Parathyroid adenoma (tissue), 2 donors: ENCODE measurements around the gene HERPUD1.

Experiments
- H2AFZ ChIP-seq: fragments of 300-600 bp; sonication (generic); one replicate; pipeline ENCODE4 v1.7.0; 2017; ENCODE audit warnings: antibody characterized with exemption, mild to moderate bottlenecking
- H3K27ac ChIP-seq: fragments of 300-600 bp; sonication (generic); one replicate; pipeline ENCODE4 v1.7.0; 2017
- H3K27me3 ChIP-seq: fragments of 300-600 bp; sonication (generic); one replicate; pipeline ENCODE4 v1.7.0; 2017; ENCODE audit warnings: low read length; ENCODE audit not compliant: control insufficient read depth, insufficient read depth
- H3K36me3 ChIP-seq: fragments of 300-600 bp; sonication (generic); one replicate; pipeline ENCODE4 v1.7.0; 2017; ENCODE audit warnings: low read length; ENCODE audit not compliant: control insufficient read depth, insufficient read depth
- H3K4me1 ChIP-seq: fragments of 300-600 bp; sonication (generic); one replicate; pipeline ENCODE4 v1.7.0; 2017; ENCODE audit warnings: control low read depth
- H3K4me2 ChIP-seq: fragments of 300-600 bp; sonication (generic); one replicate; pipeline ENCODE4 v1.7.0; 2017; ENCODE audit warnings: low read length
- H3K4me3 ChIP-seq: fragments of 300-600 bp; sonication (generic); one replicate; pipeline ENCODE4 v1.7.0; 2017; ENCODE audit warnings: low read depth, low read length
- H3K79me2 ChIP-seq: fragments of 300-600 bp; sonication (generic); one replicate; pipeline ENCODE4 v1.7.0; 2017; ENCODE audit warnings: control low read depth
- H3K9ac ChIP-seq: fragments of 300-600 bp; sonication (generic); one replicate; pipeline ENCODE4 v1.7.0; 2017; ENCODE audit warnings: mild to moderate bottlenecking
- H3K9me3 ChIP-seq: fragments of 300-600 bp; sonication (generic); one replicate; pipeline ENCODE4 v1.7.0; 2017; ENCODE audit warnings: low read length; ENCODE audit not compliant: control insufficient read depth
- TF ChIP-seq, protein P1 (sequence below): fragments of 300-600 bp; sonication (generic); IDR thresholded peaks from one replicate; pipeline ENCODE4 v1.7.0; 2017; ENCODE audit warnings: antibody characterized with exemption, mild to moderate bottlenecking
- donor health status: primary hyperparathyroidism.

The HERPUD1 gene

GRCh38 chr16:56953006-56953405 lies 21.1 kb downstream of the HERPUD1 start:
- H3K9ac ChIP-seq: no peak overlapping the region
- H3K36me3 ChIP-seq: no peaks in the 10 kb centered on the region
- no peaks in the 10 kb centered on the region for H3K4me1 ChIP-seq
- no peak overlapping the region for H3K4me3 ChIP-seq
- H3K27me3 ChIP-seq: no peaks in the 10 kb centered on the region
- H3K27ac ChIP-seq: no peak overlapping the region
- TF ChIP-seq, protein P1, sequence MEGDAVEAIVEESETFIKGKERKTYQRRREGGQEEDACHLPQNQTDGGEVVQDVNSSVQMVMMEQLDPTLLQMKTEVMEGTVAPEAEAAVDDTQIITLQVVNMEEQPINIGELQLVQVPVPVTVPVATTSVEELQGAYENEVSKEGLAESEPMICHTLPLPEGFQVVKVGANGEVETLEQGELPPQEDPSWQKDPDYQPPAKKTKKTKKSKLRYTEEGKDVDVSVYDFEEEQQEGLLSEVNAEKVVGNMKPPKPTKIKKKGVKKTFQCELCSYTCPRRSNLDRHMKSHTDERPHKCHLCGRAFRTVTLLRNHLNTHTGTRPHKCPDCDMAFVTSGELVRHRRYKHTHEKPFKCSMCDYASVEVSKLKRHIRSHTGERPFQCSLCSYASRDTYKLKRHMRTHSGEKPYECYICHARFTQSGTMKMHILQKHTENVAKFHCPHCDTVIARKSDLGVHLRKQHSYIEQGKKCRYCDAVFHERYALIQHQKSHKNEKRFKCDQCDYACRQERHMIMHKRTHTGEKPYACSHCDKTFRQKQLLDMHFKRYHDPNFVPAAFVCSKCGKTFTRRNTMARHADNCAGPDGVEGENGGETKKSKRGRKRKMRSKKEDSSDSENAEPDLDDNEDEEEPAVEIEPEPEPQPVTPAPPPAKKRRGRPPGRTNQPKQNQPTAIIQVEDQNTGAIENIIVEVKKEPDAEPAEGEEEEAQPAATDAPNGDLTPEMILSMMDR: no peak
- H2AFZ ChIP-seq: no peak overlapping the region
- H3K9me3 ChIP-seq: no peaks in the 10 kb centered on the region
- H3K4me2 ChIP-seq: no peak overlapping the region
- no peaks in the 10 kb centered on the region for H3K79me2 ChIP-seq

GRCh38 chr16:56956076-56956475 lies 24.1 kb downstream of the HERPUD1 start:
- Histone ChIP-seq H3K27ac (no peak overlapping the region), H3K27me3 (no peaks in the 10 kb centered on the region), H3K4me3 (no peak overlapping the region), H3K4me2 (no peak overlapping the region), H3K36me3 (no peaks in the 10 kb centered on the region), H3K79me2 (no peaks in the 10 kb centered on the region), H3K9me3 (no peaks in the 10 kb centered on the region), H3K4me1 (no peaks in the 10 kb centered on the region), H2AFZ (no peak overlapping the region), H3K9ac (no peak overlapping the region)
- TF ChIP-seq, protein P1: no peak

GRCh38 chr16:56956756-56957155 lies 24.8 kb downstream of the HERPUD1 start:
- Histone ChIP-seq H3K27ac (no peak overlapping the region), H3K9ac (no peak overlapping the region), H3K36me3 (no peaks in the 10 kb centered on the region), H3K9me3 (no peaks in the 10 kb centered on the region), H3K4me1 (no peaks in the 10 kb centered on the region), H2AFZ (no peak overlapping the region), H3K4me3 (no peak overlapping the region), H3K4me2 (no peak overlapping the region), H3K79me2 (no peaks in the 10 kb centered on the region), H3K27me3 (no peaks in the 10 kb centered on the region)
- TF ChIP-seq, protein P1: no peak

DNA sequence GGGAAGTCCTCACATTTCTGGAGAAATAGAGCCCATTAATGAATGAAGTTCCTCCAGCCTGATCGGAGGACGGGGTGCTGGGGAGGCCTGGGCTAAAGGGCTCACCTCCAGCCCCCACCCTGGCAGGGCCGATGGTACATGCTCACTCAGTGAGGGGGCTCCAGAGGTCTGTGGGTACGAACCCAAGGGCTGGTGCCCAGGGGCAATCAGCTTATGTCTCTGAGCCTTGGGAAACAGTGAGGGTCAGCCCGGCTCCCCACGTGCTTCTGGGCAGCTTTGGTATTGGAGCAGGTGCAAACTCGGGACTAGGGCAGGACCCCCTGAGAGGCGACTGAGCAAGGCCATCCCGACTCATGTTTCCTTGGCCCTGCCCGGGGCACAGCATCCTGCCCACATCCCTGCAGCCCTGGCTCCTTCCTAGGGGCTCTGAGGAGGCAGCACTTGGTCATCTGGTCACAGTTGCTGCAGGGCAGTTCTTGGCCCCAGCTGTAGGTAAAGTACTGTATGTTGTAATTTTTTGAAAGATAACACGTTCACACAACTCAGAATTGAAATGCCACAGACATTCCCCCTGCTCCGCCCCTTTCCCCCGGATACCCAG lies 28.8 kb downstream of the HERPUD1 start:
- Histone ChIP-seq H3K27me3 (no peaks in the 10 kb centered on the region), H3K9ac (no peak overlapping the region), H3K4me3 (no peak overlapping the region), H3K36me3 (no peaks in the 10 kb centered on the region), H3K4me1 (no peaks in the 10 kb centered on the region), H3K9me3 (no peaks in the 10 kb centered on the region), H2AFZ (no peak overlapping the region), H3K27ac (no peak overlapping the region), H3K4me2 (no peak overlapping the region), H3K79me2 (no peaks in the 10 kb centered on the region)
- TF ChIP-seq, protein P1: no peak

- no peak overlapping the region for H3K4me3 ChIP-seq
- H3K9me3 ChIP-seq: no peaks in the 10 kb centered on the region
- H3K4me2 ChIP-seq: no peak overlapping the region
- H3K36me3 ChIP-seq: no peaks in the 10 kb centered on the region
- H3K79me2 ChIP-seq: no peaks in the 10 kb centered on the region
- no peaks in the 10 kb centered on the region for H3K4me1 ChIP-seq
- H3K9ac ChIP-seq: no peak overlapping the region
- H3K27ac ChIP-seq: no peak overlapping the region
- TF ChIP-seq, protein P1: no peak
- no peak overlapping the region for H2AFZ ChIP-seq
- H3K27me3 ChIP-seq: no peaks in the 10 kb centered on the region
These were observed 29.4 kb downstream of the HERPUD1 start for GRCh38 chr16:56961386-56961785.
